Heart left ventricle (tissue), 13 donors: ENCODE results near the gene CHIT1.

ENCODE experiments used
- CTCF ChIP-seq, 12 donors: fragments of 200-600 bp; sonication (generic) in 4 of 12; IDR thresholded peaks; one replicate each; pipeline versions ENCODE4 v1.5.0 to v1.8.0; 2018 to 2022; ENCODE audit warnings: antibody characterized with exemption in 12 of 12, mild to moderate bottlenecking in 5 of 12
- POLR2A ChIP-seq, 2 donors: fragments of 450-650 bp; IDR thresholded peaks; one replicate each; pipeline ENCODE4 v1.6.1; 2017; ENCODE audit warnings: antibody characterized with exemption in 2 of 2, mild to moderate bottlenecking in 2 of 2, moderate library complexity in 2 of 2
- donor health status: ischemic (EF 13 %, LVEDD 7.1; RV severe dilation, severe dysfunction).
- donor health status: DM: no; HTN: yes; CAD: no.
- donor health status: DM: no; HTN: no; CAD: no.
- donor health status: ischemic (EF 25% LVEDD 6.9; RV normal size, moderate dysfunction).
- donor health status: ischemic (EF 25% LVEDD 5.7; RV mildly dilated, moderate dysfunction).
- donor health status: ischemic (EF 35%, LVEDD 5.7; RV mildly dilated, moderate dysfunction).
- donor health status: nonischemic (EF 11% LVEDD 7.7; RV severe dilation, severe dysfunction).
- donor health status: DM: yes; HTN: yes; CAD: no.
- donor health status: PGD.
- donor health status: ischemic (EF 29% LVEDD 5.4; RV normal size, mild dysfunction).
- donor health status: nonischemic (EF 23%, LVEDD 6.1; RV moderate dilation, normal function).

DNA sequence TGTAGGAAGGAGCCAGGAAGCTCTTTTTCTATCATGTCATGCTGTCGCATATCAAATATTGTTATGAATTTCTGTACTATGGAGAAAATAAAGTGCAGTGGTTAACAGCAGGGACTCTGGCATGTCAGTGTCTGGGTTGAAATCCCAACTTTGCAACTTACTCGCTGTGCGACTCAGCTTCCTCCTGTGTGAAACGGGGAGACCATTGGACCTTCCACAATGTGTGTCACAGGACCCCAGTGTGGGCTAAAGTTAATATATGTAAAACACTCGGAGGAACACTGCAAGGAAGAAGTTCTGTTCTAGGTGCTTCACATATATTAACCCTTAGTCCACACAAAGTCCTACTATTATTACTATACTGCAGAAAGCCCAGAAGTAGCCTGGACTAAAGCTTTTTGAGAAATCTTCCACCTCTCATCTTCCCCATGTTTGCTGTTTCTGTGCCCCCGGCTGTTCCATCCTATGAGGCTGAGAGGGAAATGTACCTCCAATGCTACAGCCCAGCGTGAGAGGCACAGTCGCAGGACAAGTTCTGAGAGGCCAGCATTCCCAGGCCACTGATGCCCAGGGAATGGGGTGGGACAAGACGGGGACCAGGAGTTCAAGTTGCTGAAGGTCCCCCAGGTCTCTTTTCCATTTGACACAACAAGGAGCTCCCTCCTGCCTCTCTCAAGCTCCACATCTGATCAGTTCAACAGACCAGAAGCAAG lies 1.9 kb downstream of the CHIT1 start:
- no peak for TF ChIP-seq CTCF (IDR thresholded peaks at IDR 0.05)
- no peak for TF ChIP-seq POLR2A (IDR thresholded peaks at IDR 0.05)
